ENCODE data around the gene RMND5A. TPM values are rescaled to one million over a fixed set of nuclear protein-coding genes. Genes with fewer than 3 reads are reported as not detected.
A peak's percentile ranks its signal among the peaks of the same experiment; 100 is the strongest.
"Not testable (repeated sequence)": the region's sequence is repeated elsewhere in the genome, so short reads cannot be mapped to it uniquely, and the experiment has no call there.

RMND5A gene
- polyA plus RNA-seq, 1 donor from 2014 or later = 8.2 TPM

DNA sequence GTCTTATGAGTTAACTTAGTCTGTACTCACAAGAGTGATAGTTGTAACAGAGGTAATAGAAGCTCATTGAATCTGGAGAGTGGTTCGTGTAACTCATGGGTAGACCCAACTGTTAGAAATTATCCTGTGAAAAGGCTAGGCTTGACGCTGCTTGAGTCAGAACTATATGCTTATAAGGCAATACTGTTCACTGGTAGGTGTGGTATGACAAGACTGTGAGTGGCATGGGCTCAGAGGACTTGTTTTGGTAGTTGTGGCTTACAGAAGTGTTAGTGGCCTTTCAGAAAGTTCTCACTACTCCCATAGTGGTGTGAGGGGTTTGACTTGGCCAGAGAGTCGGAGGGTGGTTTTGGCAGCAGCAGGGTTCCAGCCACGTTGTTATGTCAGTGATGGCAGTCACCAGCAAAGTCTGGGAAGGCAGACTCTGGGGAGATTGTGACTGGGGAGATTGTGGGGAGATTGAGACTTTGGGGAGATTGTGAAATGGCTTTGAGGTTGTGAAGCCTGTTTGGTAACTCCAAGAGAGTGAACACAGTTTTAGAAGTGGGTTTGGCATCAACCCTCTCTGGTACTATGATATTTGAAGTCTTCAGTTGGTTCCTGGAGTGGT, 21.9 kb downstream of the RMND5A start:
- H3K27me3 Mint-ChIP-seq, H3K27ac Mint-ChIP-seq, H3K4me3 Mint-ChIP-seq: not testable (repeated sequence)

DNA sequence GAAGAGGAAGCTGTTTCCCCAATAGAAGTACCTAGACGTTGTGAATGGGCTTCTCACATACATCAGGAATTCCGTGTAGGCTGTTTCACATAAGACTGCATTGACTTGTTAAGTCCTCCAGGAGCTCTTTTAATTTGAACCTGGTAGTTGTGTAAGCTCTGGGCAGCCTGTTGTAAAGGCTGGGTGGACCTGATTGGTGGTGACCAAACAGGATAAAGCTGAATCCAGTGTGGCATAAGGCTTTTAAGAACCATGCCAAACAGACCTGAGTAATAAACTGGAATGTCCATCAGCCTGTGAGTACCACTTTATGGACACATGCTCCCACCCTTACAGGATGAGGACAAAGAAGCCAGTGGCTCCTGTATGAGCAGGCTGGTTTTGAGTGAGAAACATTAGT, 24.1 kb downstream of the RMND5A start:
- H3K27me3 Mint-ChIP-seq = no peaks in the 10 kb centered on the region
- H3K9me3 Mint-ChIP-seq = no peaks in the 10 kb centered on the region
- H3K4me3 Mint-ChIP-seq = no peak overlapping the region
- no peak overlapping the region for H3K27ac Mint-ChIP-seq
- peaks cover 2% of the 10 kb centered on the region for H3K36me3 Mint-ChIP-seq
- peaks cover 23 to 32% (median 27%) of the 10 kb centered on the region in 3 donors for H3K4me1 Mint-ChIP-seq

More for the DNA sequence above, 21.9 kb downstream of the RMND5A start:
- H3K36me3 Mint-ChIP-seq, H3K9me3 Mint-ChIP-seq: not testable (repeated sequence)
- H3K4me1 Mint-ChIP-seq = peaks cover 11 to 23% (median 18%) of the 10 kb centered on the region in 3 donors

DNA sequence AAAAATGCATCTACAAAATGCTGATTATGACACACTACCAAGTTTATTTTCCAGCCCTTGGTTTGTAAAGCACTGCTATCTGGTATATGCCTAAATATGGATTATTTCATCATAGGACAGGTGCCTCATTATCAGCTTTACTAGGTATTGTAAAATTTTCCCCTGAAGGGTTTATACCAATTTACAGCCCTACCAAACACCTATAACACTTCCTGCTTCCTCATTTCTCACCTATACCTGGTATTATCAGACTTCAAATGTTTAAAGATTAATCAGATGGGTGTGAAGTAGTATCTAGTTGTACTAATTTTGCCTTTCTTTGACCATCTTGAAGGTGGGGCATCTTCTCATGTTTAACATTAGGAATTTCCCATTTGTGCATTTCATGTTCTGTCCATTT, 26.8 kb downstream of the RMND5A start:
- H3K4me3 Mint-ChIP-seq = no peak overlapping the region
- H3K9me3 Mint-ChIP-seq = peaks cover 0 to 6% (median 4%) of the 10 kb centered on the region in 3 donors
- no peaks in the 10 kb centered on the region for H3K27me3 Mint-ChIP-seq
- H3K4me1 Mint-ChIP-seq = peaks cover 25 to 35% (median 31%) of the 10 kb centered on the region in 3 donors
- H3K36me3 Mint-ChIP-seq = peaks cover 11% of the 10 kb centered on the region
- H3K27ac Mint-ChIP-seq = peak overlapping the region; percentile 50 to 89 (median 55)

DNA sequence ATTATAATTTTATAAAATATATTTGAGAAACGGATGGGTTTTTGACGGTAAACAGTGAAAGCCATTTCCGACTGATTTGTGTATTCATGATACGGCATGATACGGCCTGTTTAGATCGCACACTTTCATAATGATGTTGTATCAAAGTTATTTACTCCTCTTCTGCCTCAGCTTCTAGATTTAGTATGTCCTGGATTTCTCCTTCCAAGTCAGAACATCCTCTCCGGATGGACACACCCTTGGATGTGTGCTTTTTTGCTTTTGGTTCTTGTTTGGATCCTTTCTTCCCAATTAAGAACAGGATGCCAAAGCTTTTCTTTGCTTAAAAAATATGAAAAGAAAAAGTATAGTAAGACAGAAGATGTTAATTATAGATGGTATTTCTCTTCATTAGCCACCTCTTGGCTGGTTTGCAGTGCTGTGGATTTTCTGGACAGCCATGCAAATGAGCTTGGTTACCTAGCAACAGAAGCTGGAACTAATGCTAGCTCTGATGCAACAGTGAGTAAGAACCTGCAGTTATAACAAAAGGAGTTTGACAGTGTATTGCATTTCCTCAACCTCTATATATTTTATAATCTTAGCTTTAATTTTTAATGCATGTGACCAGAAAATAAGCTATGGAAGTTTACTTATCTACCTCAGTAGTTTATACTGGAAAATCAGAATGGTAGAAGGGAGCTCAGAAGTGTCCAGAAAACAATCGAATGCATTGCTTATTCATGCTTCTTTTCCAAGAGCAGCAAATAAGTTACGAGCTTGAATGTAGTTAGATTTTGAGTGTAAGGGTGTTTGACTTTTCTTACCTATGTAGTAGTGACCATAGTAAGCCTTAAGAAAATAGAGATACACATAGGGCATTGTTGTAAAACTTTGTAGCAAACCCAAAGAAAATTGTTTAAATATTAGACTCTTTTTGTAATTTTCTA, 27.9 kb downstream of the RMND5A start:
- H3K27ac Mint-ChIP-seq = peak overlapping the region in 2 of 3 donors; percentile 7 to 65
- peak overlapping the region in 1 of 4 donors; percentile 14 for H3K4me3 Mint-ChIP-seq
- peaks cover 23 to 33% (median 31%) of the 10 kb centered on the region in 3 donors for H3K4me1 Mint-ChIP-seq
- H3K9me3 Mint-ChIP-seq = peaks cover 0 to 6% (median 4%) of the 10 kb centered on the region in 3 donors
- H3K27me3 Mint-ChIP-seq = no peaks in the 10 kb centered on the region
- peaks cover 12% of the 10 kb centered on the region for H3K36me3 Mint-ChIP-seq

DNA sequence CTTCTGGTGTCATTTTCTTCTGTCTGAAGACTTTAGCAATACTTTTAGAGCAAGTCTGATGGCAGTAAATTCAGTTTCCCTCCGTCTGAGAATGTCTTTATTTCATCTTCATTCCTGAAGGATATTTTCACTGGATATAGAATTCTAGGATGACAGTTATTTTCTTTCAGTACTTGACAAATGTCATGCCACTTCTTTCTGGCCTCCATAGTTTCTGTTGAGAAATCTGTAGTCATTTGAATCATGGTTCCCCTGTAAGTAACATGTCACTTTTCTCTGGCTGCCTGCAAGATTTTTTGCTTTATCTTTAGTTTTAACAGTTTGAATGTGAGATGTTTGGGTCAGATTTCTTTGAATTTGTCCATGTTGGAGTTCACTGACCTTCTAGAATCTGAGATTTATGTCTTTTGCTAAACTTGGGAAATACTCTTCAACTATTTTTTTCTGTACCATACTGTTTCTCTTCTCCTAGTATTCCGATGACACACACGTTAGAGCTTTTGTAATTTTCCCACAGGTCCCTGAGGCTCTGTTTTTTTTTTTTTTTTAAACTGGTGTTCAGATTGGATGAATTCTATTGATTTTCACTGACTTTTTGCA, 30.2 kb downstream of the RMND5A start:
- Mint-ChIP-seq H3K36me3 (peaks cover 13% of the 10 kb centered on the region), H3K4me3 (no peak overlapping the region), H3K9me3 (peaks cover 0 to 6% (median 4%) of the 10 kb centered on the region in 3 donors), H3K4me1 (peaks cover 22 to 26% (median 25%) of the 10 kb centered on the region in 3 donors), H3K27ac (no peak overlapping the region), H3K27me3 (no peaks in the 10 kb centered on the region)

DNA sequence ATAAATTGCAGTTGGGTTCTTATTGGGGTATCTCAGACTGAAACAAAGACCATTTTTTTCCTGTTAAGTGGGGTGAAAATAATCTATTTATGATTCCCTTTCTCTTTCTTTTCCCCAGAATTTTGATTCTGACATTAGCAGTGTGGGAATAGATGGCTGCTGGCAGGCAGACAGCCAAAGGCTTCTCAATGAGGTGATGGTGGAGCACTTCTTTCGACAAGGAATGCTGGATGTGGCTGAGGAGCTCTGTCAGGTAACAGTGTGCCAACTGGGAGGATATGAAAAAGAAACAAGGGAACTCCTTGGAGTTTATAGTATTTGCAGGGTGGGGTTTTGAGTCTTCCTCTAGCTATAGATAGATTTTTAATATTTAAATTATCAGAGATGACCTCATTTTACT, 31.7 kb downstream of the RMND5A start:
- Mint-ChIP-seq H3K27ac (no peak overlapping the region), H3K36me3 (peaks cover 13% of the 10 kb centered on the region)

DNA sequence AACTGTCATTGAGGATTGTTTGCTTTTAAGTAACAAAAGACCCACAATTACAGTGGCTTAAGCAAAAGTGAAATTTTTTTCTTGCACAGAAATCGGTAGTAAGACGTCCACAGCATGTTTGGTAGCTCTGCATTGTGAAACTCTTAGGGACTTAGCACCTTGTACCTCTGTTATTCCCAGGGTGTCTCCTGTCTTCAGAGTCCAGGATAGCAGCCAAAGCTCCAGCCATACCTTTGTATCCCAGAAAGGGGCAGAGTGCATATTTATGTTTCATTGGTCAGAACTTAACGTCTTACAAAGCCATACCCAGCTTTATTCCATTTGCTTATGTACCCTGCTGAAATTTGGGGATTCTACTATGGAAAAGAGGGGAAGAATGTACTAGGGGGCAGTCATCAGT, 32.8 kb downstream of the RMND5A start:
- Mint-ChIP-seq H3K27ac (no peak overlapping the region), H3K27me3 (no peaks in the 10 kb centered on the region), H3K4me1 (peaks cover 7 to 9% (median 7%) of the 10 kb centered on the region in 3 donors), H3K36me3 (peaks cover 15% of the 10 kb centered on the region), H3K9me3 (peaks cover 0 to 6% (median 4%) of the 10 kb centered on the region in 3 donors), H3K4me3 (no peak overlapping the region)

More for the DNA sequence above, 31.7 kb downstream of the RMND5A start:
- H3K4me3 Mint-ChIP-seq = no peak overlapping the region
- peaks cover 0 to 6% (median 4%) of the 10 kb centered on the region in 3 donors for H3K9me3 Mint-ChIP-seq
- H3K4me1 Mint-ChIP-seq = peaks cover 14 to 19% (median 14%) of the 10 kb centered on the region in 3 donors
- H3K27me3 Mint-ChIP-seq = no peaks in the 10 kb centered on the region

DNA sequence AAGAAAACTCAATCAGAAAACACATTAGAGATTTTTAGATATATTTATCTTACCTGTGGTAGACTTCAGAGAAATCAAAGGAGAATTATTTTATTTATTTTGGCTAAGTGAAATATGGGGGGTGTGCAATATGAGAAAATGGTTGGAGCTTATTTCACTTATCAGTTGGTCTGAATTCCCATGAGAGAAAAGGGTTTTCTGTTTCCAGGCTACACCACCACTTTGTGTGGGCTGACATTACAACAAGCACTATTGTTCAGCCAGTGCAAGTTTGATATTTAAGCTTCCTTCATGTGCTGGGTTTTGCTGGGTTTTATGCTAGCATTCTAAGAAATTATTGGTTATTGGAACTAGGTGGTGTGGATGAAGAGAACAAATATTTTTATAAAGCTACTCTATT, 33.5 kb downstream of the RMND5A start:
- Mint-ChIP-seq H3K36me3 (peaks cover 15% of the 10 kb centered on the region), H3K4me3 (no peak overlapping the region), H3K27ac (no peak overlapping the region), H3K27me3 (no peaks in the 10 kb centered on the region), H3K9me3 (peaks cover 0 to 6% (median 4%) of the 10 kb centered on the region in 3 donors), H3K4me1 (peaks cover 2 to 8% (median 6%) of the 10 kb centered on the region in 3 donors)

DNA sequence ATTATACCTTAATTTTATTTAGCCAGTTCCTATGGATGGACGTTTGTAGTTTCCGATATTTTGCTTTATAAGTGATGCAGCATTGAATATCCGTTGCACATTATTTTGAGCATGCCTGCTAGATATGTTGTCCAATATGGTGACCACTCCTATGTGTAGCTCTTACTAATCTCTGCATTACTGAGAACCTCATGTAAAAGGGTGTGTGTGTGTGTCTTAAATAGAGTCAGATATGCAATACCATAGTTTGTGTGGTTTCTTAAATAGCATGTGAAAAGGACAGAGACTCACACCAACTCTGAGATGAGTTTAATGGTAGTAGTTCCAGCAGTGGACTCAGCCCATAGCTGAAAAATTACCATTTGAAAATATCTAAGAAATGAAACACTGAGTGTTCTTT, 38.3 kb downstream of the RMND5A start:
- peaks cover 1 to 11% (median 9%) of the 10 kb centered on the region in 3 donors for H3K4me1 Mint-ChIP-seq
- H3K36me3 Mint-ChIP-seq = peaks cover 8% of the 10 kb centered on the region
- H3K27ac Mint-ChIP-seq = no peak overlapping the region
- no peaks in the 10 kb centered on the region for H3K27me3 Mint-ChIP-seq
- H3K9me3 Mint-ChIP-seq = no peaks in the 10 kb centered on the region
- no peak overlapping the region for H3K4me3 Mint-ChIP-seq

DNA sequence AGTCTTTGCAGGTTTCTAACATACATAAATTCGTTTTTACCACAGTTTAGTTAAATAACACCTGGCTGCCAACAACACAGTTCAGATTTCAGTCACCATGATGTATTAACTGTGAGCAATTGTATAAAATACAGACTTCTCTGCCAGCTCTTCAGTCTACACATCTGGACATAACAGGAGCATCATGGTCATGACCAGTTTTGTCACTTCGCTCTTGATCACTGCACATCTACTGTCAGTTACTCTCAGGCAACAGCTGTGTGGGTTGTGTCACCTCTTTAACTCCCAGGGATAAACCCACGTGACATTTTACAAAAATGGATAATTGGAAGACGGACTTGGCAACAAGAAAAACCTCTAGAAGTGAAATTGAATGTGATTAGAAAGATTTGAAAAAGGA, 40.3 kb downstream of the RMND5A start:
- no peak overlapping the region for H3K4me3 Mint-ChIP-seq
- H3K9me3 Mint-ChIP-seq = no peaks in the 10 kb centered on the region
- H3K4me1 Mint-ChIP-seq = peaks cover 3 to 18% (median 15%) of the 10 kb centered on the region in 3 donors
- H3K27ac Mint-ChIP-seq = no peak overlapping the region
- peaks cover 5% of the 10 kb centered on the region for H3K36me3 Mint-ChIP-seq
- H3K27me3 Mint-ChIP-seq = no peaks in the 10 kb centered on the region

DNA sequence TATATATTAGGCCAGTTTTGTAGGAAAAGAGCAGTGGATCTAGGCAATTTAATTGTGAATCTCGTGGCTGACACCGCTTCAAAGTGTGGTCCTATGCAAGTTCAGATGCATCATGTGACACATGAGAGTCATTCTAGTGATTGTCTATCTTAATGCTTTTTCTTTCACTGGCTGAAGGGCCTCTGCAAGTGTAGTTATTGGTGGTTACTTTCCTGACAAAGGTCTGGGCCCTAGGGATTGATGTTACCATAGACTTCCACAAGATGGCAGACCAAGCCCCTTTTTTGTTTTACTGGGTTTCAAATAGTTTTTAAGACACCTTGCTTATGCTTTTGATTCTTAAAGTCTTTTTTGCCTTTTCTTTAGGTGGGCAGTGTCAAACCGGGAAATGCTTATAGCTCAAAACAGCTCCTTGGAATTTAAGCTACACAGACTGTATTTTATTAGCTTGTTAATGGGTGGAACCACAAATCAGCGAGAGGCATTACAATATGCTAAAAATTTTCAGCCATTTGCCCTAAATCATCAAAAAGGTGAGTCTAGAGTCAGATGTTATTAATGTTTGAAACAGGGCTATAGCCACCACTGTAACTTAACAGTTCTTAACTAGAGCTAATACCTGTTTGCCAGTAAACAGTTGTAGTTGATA, 44.7 kb downstream of the RMND5A start:
- H3K4me1 Mint-ChIP-seq = peaks cover 2 to 10% (median 10%) of the 10 kb centered on the region in 3 donors

DNA sequence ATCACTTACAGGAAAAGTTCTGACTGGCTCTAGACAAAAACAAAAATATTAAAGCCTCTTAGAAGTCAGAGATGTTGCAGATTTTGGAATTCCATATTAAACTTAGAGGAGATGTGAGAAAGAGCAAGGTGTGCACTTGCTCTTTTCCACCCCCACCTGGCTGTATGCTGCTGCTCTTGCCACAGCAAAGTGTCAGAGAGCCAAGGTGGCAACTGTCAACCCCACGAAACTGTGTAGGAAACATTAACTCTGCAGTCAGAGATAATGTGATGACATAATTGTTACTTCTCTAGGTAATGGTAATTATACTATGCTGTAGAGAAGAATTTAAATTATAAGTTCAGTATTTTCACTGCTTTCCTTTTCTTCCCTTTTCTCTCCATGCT, 45.2 kb downstream of the RMND5A start:
- Mint-ChIP-seq H3K27me3 (no peaks in the 10 kb centered on the region), H3K9me3 (no peaks in the 10 kb centered on the region), H3K27ac (no peak overlapping the region), H3K4me1 (peaks cover 2 to 10% (median 10%) of the 10 kb centered on the region in 3 donors), H3K36me3 (peaks cover 6% of the 10 kb centered on the region), H3K4me3 (no peak overlapping the region)

More for the DNA sequence above, 44.7 kb downstream of the RMND5A start:
- Mint-ChIP-seq H3K27ac (peak overlapping the region in 2 of 3 donors; percentile 11 to 71), H3K9me3 (no peaks in the 10 kb centered on the region), H3K27me3 (no peaks in the 10 kb centered on the region), H3K36me3 (peaks cover 6% of the 10 kb centered on the region), H3K4me3 (no peak overlapping the region)

DNA sequence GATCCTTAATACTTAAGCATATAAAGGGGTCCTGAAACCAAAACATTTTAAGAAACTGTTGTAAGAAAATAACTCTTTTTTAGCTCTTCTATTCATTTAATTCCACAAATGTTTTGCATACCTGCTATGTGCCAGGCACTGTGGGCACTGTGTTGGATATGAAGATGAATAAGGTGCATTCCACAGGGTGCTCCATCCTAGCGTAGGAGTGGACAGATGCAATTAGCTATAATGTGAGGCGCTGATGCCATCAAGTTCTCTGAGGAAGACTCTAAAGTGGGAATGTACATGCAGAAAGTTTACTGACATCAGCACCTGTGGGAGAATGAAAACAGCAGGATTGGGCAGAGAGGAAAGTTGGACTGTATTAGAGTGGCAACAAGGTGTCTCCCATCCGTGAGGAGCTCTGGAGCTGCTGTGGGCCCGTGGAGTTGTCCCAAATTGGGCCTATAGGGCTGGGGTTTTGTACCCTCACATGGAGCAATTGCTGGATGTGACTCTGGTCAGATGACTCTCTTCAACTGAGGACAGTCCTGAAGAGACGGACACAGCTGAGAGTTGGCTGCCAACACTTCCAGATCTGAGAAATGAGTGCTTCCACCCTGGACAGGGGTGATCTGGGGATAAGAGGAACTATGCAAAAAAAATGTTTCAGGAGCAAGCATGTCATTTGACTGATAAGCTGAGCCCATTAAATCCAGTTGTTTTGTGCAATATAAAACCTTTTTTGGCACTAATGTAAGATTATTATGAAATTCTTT, 48.3 kb downstream of the RMND5A start:
- Mint-ChIP-seq H3K4me1 (peaks cover 2 to 7% (median 6%) of the 10 kb centered on the region in 3 donors), H3K27ac (peak overlapping the region in 1 of 3 donors; percentile 31), H3K27me3 (no peaks in the 10 kb centered on the region), H3K9me3 (no peaks in the 10 kb centered on the region), H3K4me3 (no peak overlapping the region), H3K36me3 (peaks cover 3% of the 10 kb centered on the region)

DNA sequence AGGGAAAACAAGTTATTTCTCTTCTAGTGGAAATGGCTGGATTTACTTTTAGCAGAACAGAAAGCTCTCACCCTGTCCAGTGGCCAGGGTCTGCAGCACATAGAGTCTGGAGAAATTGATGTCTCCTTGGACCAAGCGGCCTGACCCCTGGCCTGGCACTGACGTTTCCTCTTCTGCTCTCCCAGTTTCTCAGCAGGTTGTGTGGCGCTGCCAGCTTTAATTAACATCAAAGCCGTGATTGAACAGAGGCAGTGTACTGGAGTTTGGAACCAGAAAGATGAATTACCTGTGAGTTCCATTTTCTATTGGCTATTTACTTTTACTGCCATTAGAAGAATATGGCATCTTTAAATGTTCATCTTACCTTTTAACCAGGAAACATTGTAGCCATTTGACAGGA, 49.7 kb downstream of the RMND5A start:
- Mint-ChIP-seq H3K36me3 (peaks cover 10% of the 10 kb centered on the region), H3K9me3 (no peaks in the 10 kb centered on the region), H3K4me1 (peaks cover under 1 to 2% (median under 1%) of the 10 kb centered on the region in 3 donors), H3K27me3 (no peaks in the 10 kb centered on the region), H3K27ac (no peak overlapping the region), H3K4me3 (no peak overlapping the region)
